HCT116 (cell line): ENCODE measurements around the gene KIF5C. TPM values are rescaled to one million over a fixed set of nuclear protein-coding genes. Genes with fewer than 3 reads are reported as not detected.

ENCODE experiments used
- ATAC-seq: fragments of 200-7000 bp; cut with Tn5 transposase; 2 replicates; pipeline ENCODE4 v1.9.1; 2020; ENCODE audit warnings: mild to moderate bottlenecking, moderate library complexity
- BruUV-seq: library from RNA; stranded (reverse); fragments of 400-500 nt; replicated peaks from 2 replicates; lab custom pipeline; 2021; lab: Mats Ljungman, UMichigan
- CTCF ChIA-PET: fragments of 300-600 bp; sonication (Branson Sonifier 250); formaldehyde crosslinking; loops from one replicate; lab custom pipeline; 2021; ENCODE audit warnings: antibody characterized with exemption; lab: Charles Lee
- POLR2A ChIA-PET: fragments of 300-600, 350-600 bp; sonication (Branson Sonifier 250); formaldehyde crosslinking; loops from one replicate; lab custom pipeline; 2021; ENCODE audit warnings: antibody characterized with exemption; lab: Charles Lee
- RAD21 ChIA-PET, 2 experiments: fragments of 300-600 bp; sonication (Branson Sonifier 250); formaldehyde crosslinking; loops; one replicate each; lab custom pipeline; 2023; ENCODE audit warnings: low total read pairs in 2 of 2; ENCODE audit not compliant: uncharacterized antibody in 2 of 2, unreplicated experiment in 2 of 2, low non-redundant PET in 1 of 2; lab: Charles Lee
- DNase-seq: peaks from one replicate; pipeline ENCODE4 v3.0.0-alpha.2; 2010; ENCODE audit warnings: low read depth, low spot score
- H2AFZ ChIP-seq: fragments of 200-600 bp; shearing (Covaris generic), sonication (generic); 2 replicates; pipeline ENCODE4 v1.6.1; 2017; ENCODE audit warnings: low read depth, mixed run types, mixed read lengths, antibody characterized with exemption, low read length; ENCODE audit not compliant: poor library complexity, severe bottlenecking
- H3K27ac ChIP-seq: 2 replicates; pipeline ENCODE4 v1.5.1; 2012; ENCODE audit warnings: low read depth, low read length
- H3K27me3 ChIP-seq: fragments of 200-600 bp; sonication (generic); 2 replicates; pipeline ENCODE4 v1.6.1; 2016; ENCODE audit warnings: mixed run types, low read length, mixed read lengths; ENCODE audit not compliant: insufficient read depth
- H3K36me3 ChIP-seq, 2 experiments: fragments of 200-500 bp in 1 of 2; fragments of 200-600 bp in 1 of 2; sonication (Bioruptor generic) in 1 of 2; sonication (generic) in 1 of 2; 2 replicates each; pipeline versions ENCODE4 v1.5.1 to v1.6.1; 2014 to 2016; ENCODE audit warnings: low read length in 2 of 2, inconsistent platforms in 1 of 2, mixed read lengths in 1 of 2, mixed run types in 1 of 2; ENCODE audit not compliant: insufficient read depth in 2 of 2, control insufficient read depth in 1 of 2
- H3K4me1 ChIP-seq, 2 experiments: fragments of 200-600 bp in 1 of 2; sonication (generic) in 1 of 2; 2 replicates each; pipeline versions ENCODE4 v1.5.1 to v1.6.1; 2012 to 2017; ENCODE audit warnings: low read length in 2 of 2, inconsistent platforms in 1 of 2, mild to moderate bottlenecking in 1 of 2, mixed read lengths in 1 of 2, mixed run types in 1 of 2, moderate library complexity in 1 of 2; ENCODE audit not compliant: insufficient read depth in 2 of 2, control insufficient read depth in 1 of 2
- H3K4me2 ChIP-seq: fragments of 200-600 bp; sonication (generic); 2 replicates; pipeline ENCODE4 v1.6.1; 2017; ENCODE audit warnings: mixed run types, low read length, mixed read lengths
- H3K4me3 ChIP-seq, 2 experiments: fragments of 200-600 bp in 1 of 2; sonication (generic) in 1 of 2; replicated peaks in 1 of 2; 2 replicates each; pipeline ENCODE4 v1.5.1; 2011 to 2016; ENCODE audit warnings: low read length in 2 of 2, control low read depth in 1 of 2, low read depth in 1 of 2, mild to moderate bottlenecking in 1 of 2, mixed read lengths in 1 of 2, mixed run types in 1 of 2
- H3K79me2 ChIP-seq: fragments of 200-600 bp; sonication (generic); 2 replicates; pipeline ENCODE4 v1.6.1; 2017; ENCODE audit warnings: mild to moderate bottlenecking, mixed run types, low read length, moderate library complexity, mixed read lengths; ENCODE audit not compliant: insufficient read depth
- H3K9ac ChIP-seq: fragments of 200-600 bp; sonication (generic); 2 replicates; pipeline ENCODE4 v1.6.1; 2016; ENCODE audit warnings: low read length, mixed read lengths
- H3K9me2 ChIP-seq: fragments of 200-600 bp; sonication (generic), shearing (Covaris generic); 2 replicates; pipeline ENCODE4 v1.6.1; 2017; ENCODE audit warnings: mixed run types, mild to moderate bottlenecking, moderate library complexity; ENCODE audit not compliant: insufficient read depth
- H3K9me3 ChIP-seq, 2 experiments: fragments of 200-500 bp in 1 of 2; fragments of 200-600 bp in 1 of 2; sonication (Bioruptor generic) in 1 of 2; sonication (generic) in 1 of 2; 2 replicates each; pipeline ENCODE4 v1.6.1; 2014 to 2017; ENCODE audit warnings: low read length in 2 of 2, mixed read lengths in 2 of 2, inconsistent platforms in 1 of 2, low read depth in 1 of 2, mild to moderate bottlenecking in 1 of 2, mixed run types in 1 of 2, moderate library complexity in 1 of 2; ENCODE audit not compliant: control insufficient read depth in 1 of 2, insufficient read depth in 1 of 2
- H4K20me1 ChIP-seq: fragments of 200-600 bp; sonication (generic), shearing (Covaris generic); 2 replicates; pipeline ENCODE4 v1.6.1; 2017; ENCODE audit warnings: mixed run types, mild to moderate bottlenecking, moderate library complexity; ENCODE audit not compliant: insufficient read depth
- CEBPB ChIP-seq: IDR thresholded peaks from 2 replicates; pipeline ENCODE4 v1.6.1; 2012; ENCODE audit warnings: low read depth
- ELF1 ChIP-seq: IDR thresholded peaks from 2 replicates; pipeline ENCODE4 v1.6.1; 2012; ENCODE audit warnings: low read depth, borderline replicate concordance
- FOSL1 ChIP-seq: IDR thresholded peaks from 2 replicates; pipeline ENCODE4 v1.6.1; 2012; ENCODE audit warnings: low read depth
- JUND ChIP-seq: IDR thresholded peaks from 2 replicates; pipeline ENCODE4 v1.6.1; 2012
- POLR2A ChIP-seq: IDR thresholded peaks from 2 replicates; pipeline ENCODE4 v1.7.0; 2011; ENCODE audit warnings: borderline replicate concordance; ENCODE audit not compliant: insufficient read depth, insufficient read length; ENCODE audit errors: extremely low read depth
- POLR2AphosphoS5 ChIP-seq: IDR thresholded peaks from 2 replicates; pipeline ENCODE4 v1.6.1; 2011; ENCODE audit warnings: mild to moderate bottlenecking, low read depth, low read length, moderate library complexity
- SIN3A ChIP-seq: IDR thresholded peaks from 2 replicates; pipeline ENCODE4 v1.6.1; 2012; ENCODE audit warnings: low read depth
- SP1 ChIP-seq: IDR thresholded peaks from 2 replicates; pipeline ENCODE4 v1.6.1; 2012; ENCODE audit warnings: low read depth
- TCF7L2 ChIP-seq: IDR thresholded peaks from 2 replicates; pipeline ENCODE4 v1.7.0; 2011; ENCODE audit warnings: borderline replicate concordance, inconsistent platforms; ENCODE audit not compliant: insufficient read depth, insufficient read length; ENCODE audit errors: extremely low read depth
- YY1 ChIP-seq: IDR thresholded peaks from 2 replicates; pipeline ENCODE4 v1.6.1; 2011; ENCODE audit warnings: low read length, low read depth, moderate library complexity, mild to moderate bottlenecking; ENCODE audit not compliant: insufficient replicate concordance; ENCODE audit errors: extremely low read depth
- ZNF274 ChIP-seq: fragments of 200-500 bp; sonication (Bioruptor generic); IDR thresholded peaks from 2 replicates; pipeline ENCODE4 v1.6.1; 2014; ENCODE audit warnings: mild to moderate bottlenecking, low read depth, low read length, inconsistent platforms
- intact Hi-C: fragments of 100-400 bp; cut with micrococcal nuclease; formaldehyde crosslinking; loops from 2 replicates; pipeline ENCODE4 v1.10.0; 2022
- total RNA-seq: library from RNA; stranded (reverse); gene quantifications from one replicate; pipeline ENCODE4 v1.2.1, GENCODE V29; 2021; ENCODE audit not compliant: unreplicated experiment
- TF ChIP-seq, protein P1 (sequence below): IDR thresholded peaks from 2 replicates; pipeline ENCODE4 v1.6.1; 2012
- TF ChIP-seq, protein P2 (sequence below): IDR thresholded peaks from 2 replicates; pipeline ENCODE4 v1.6.1; 2011; ENCODE audit warnings: mild to moderate bottlenecking, low read length, moderate library complexity; ENCODE audit not compliant: insufficient replicate concordance; ENCODE audit errors: extremely low read depth

Gene KIF5C
- total RNA-seq, 1 experiment from 2014 or later, result 6.5 TPM

GRCh38 chr2:148901142-148901541 is 26.1 kb downstream of the KIF5C start:
- ChIA-PET CTCF (no interaction called here), POLR2A (no interaction called here), RAD21 (no interaction called here)
- no peaks in the 10 kb centered on the region for H3K9me3 ChIP-seq
- no peak overlapping the region for H3K4me3 ChIP-seq
- no TSS peak for BruUV-seq
- no peaks in the 10 kb centered on the region for H4K20me1 ChIP-seq
- ATAC-seq, result no peak
- no peaks in the 10 kb centered on the region for H3K36me3 ChIP-seq
- H3K9ac ChIP-seq, result no peak overlapping the region
- no peak overlapping the region for H3K27ac ChIP-seq
- no peak overlapping the region for H3K4me2 ChIP-seq
- DNase-seq, result no peak
- no peaks in the 10 kb centered on the region; a peak in 1 of 4 replicates for H3K4me1 ChIP-seq
- H2AFZ ChIP-seq, result no peak overlapping the region
- H3K79me2 ChIP-seq, result no peaks in the 10 kb centered on the region
- intact Hi-C loops, result no loop called here
- no peaks in the 10 kb centered on the region for H3K27me3 ChIP-seq
- no peaks in the 10 kb centered on the region for H3K9me2 ChIP-seq
- no peak for TF ChIP-seq POLR2A
- TF ChIP-seq SIN3A, result no peak
- no peak for TF ChIP-seq JUND
- TF ChIP-seq ZNF274, result no peak
- TF ChIP-seq ELF1, result no peak
- no peak for TF ChIP-seq TCF7L2
- TF ChIP-seq, protein P1, sequence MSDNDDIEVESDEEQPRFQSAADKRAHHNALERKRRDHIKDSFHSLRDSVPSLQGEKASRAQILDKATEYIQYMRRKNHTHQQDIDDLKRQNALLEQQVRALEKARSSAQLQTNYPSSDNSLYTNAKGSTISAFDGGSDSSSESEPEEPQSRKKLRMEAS, result no peak
- TF ChIP-seq SP1, result no peak
- no peak for TF ChIP-seq YY1
- no peak for TF ChIP-seq POLR2AphosphoS5
- TF ChIP-seq CEBPB, result no peak
- TF ChIP-seq, protein P2, sequence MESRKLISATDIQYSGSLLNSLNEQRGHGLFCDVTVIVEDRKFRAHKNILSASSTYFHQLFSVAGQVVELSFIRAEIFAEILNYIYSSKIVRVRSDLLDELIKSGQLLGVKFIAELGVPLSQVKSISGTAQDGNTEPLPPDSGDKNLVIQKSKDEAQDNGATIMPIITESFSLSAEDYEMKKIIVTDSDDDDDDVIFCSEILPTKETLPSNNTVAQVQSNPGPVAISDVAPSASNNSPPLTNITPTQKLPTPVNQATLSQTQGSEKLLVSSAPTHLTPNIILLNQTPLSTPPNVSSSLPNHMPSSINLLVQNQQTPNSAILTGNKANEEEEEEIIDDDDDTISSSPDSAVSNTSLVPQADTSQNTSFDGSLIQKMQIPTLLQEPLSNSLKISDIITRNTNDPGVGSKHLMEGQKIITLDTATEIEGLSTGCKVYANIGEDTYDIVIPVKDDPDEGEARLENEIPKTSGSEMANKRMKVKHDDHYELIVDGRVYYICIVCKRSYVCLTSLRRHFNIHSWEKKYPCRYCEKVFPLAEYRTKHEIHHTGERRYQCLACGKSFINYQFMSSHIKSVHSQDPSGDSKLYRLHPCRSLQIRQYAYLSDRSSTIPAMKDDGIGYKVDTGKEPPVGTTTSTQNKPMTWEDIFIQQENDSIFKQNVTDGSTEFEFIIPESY, result no peak
- TF ChIP-seq FOSL1, result no peak
- TF ChIP-seq, all 23 proteins: peak for 0
